Neural cell (in vitro differentiated cells): ENCODE measurements around the gene NPM1.
A peak's percentile ranks its signal among the peaks of the same experiment; 100 is the strongest.

ENCODE experiments used
- CTCF ChIP-seq: fragments of 450-650 bp; IDR thresholded peaks from 2 replicates; pipeline ENCODE4 v1.5.1; 2014; ENCODE audit warnings: antibody characterized with exemption, mild to moderate bottlenecking, moderate library complexity; ENCODE audit not compliant: poor library complexity, severe bottlenecking
- EP300 ChIP-seq: fragments of 450-650 bp; conservative IDR thresholded peaks from 2 replicates; pipeline ENCODE4 v1.6.1; 2014; ENCODE audit warnings: antibody characterized with exemption, mild to moderate bottlenecking, moderate library complexity; ENCODE audit not compliant: poor library complexity, severe bottlenecking
- EZH2 ChIP-seq: fragments of 200-600, 300-800 bp; shearing (Covaris generic), sonication (generic); IDR thresholded peaks from 2 replicates; pipeline ENCODE4 v1.6.1; 2014; ENCODE audit warnings: antibody characterized with exemption, low read length, borderline replicate concordance, mild to moderate bottlenecking; ENCODE audit not compliant: insufficient read depth, poor library complexity, severe bottlenecking
- MXI1 ChIP-seq: fragments of 450-650 bp; conservative IDR thresholded peaks from 2 replicates; pipeline ENCODE4 v1.6.1; 2014; ENCODE audit warnings: antibody characterized with exemption, mild to moderate bottlenecking; ENCODE audit not compliant: poor library complexity, severe bottlenecking
- RAD21 ChIP-seq: fragments of 450-650 bp; conservative IDR thresholded peaks from 2 replicates; pipeline ENCODE4 v1.6.1; 2014; ENCODE audit warnings: antibody characterized with exemption, mild to moderate bottlenecking, moderate library complexity
- REST ChIP-seq: IDR thresholded peaks from 2 replicates; pipeline ENCODE4 v1.6.1; 2012; ENCODE audit warnings: borderline replicate concordance
- SMC3 ChIP-seq: fragments of 450-650 bp; conservative IDR thresholded peaks from 2 replicates; pipeline ENCODE4 v1.6.1; 2014; ENCODE audit warnings: antibody characterized with exemption, mild to moderate bottlenecking, moderate library complexity; ENCODE audit not compliant: poor library complexity
- TAF1 ChIP-seq: IDR thresholded peaks from 2 replicates; pipeline ENCODE4 v1.6.1; 2012; ENCODE audit warnings: low read depth

- TF ChIP-seq CTCF (peak; percentile 80), REST (no peak), EP300 (no peak), EZH2 (no peak), MXI1 (no peak), SMC3 (peak; percentile 89), RAD21 (peak; percentile 79), TAF1 (no peak)
Observed at GRCh38 chr5:171342362-171343111, 45.1 kb upstream of the NPM1 start.
